ENCODE data around the gene TP53I13. TPM values are rescaled to one million over a fixed set of nuclear protein-coding genes. Genes with fewer than 3 reads are reported as not detected.

The TP53I13 gene
- polyA plus RNA-seq, 2 of the 4 experiments (the other 2 are of a cell fraction): 27.5 to 57.8 TPM

- WGBS (ENCODE audit: missing lambda C conversion rate): 90% methylated on average over 3 of the region's 3 CpGs
- DNase-seq (ENCODE audit: low read depth in 1 of 2, low spot score in 1 of 2) (no peak), FAIRE-seq (no peak), ATAC-seq (no peak)
- Histone ChIP-seq H3K4me3 (no peak overlapping the region), H3K9me3 (no peaks in the 10 kb centered on the region), H3K4me1 (peaks cover 7% of the 10 kb centered on the region), H3K4me2 (no peak overlapping the region), H3K27ac (no peak overlapping the region)
- ChIA-PET POLR2A (no interaction called here), CTCF (interaction anchor here (0.6 to 3.4 kb wide), 4 partner anchors 12 to 154 kb away, joined by 4 to 35 read pairs (median 18); no protein-coding TSS in a partner anchor)
- TF ChIP-seq MAFK (IDR thresholded peaks at IDR 0.05; ENCODE audit: partially characterized antibody) (peak; percentile 84), ZSCAN20 (CRISPR knock-in tag; IDR thresholded peaks at IDR 0.05) (no peak)
Measured at GRCh38 chr17:29524692-29525091, 43.8 kb upstream of the TP53I13 start.

- Histone ChIP-seq H3K4me1 (peaks cover 7% of the 10 kb centered on the region), H3K27ac (no peak overlapping the region; a peak in 1 of 6 replicates), H3K4me2 (peak overlapping the region; percentile 23; the same call in 1 of the 3 replicates), H3K9me3 (no peaks in the 10 kb centered on the region), H3K4me3 (no peak overlapping the region)
- FAIRE-seq: no peak
- POLR2A ChIA-PET: no interaction called here
- peak in 1 of 2 experiments; percentile 72; a peak in 3 of 6 replicates for ATAC-seq
- TF ChIP-seq KDM5A (IDR thresholded peaks at IDR 0.05): no peak
- no peak for TF ChIP-seq CTCF (IDR thresholded peaks at IDR 0.05)
- TF ChIP-seq BCL3 (IDR thresholded peaks at IDR 0.05): no peak
- TF ChIP-seq CEBPB (IDR thresholded peaks at IDR 0.05): peak; percentile 64 to 90
- TF ChIP-seq FOXS1 (CRISPR knock-in tag; IDR thresholded peaks at IDR 0.05): no peak
- TF ChIP-seq CHD2 (IDR thresholded peaks at IDR 0.05; ENCODE audit: low read length, partially characterized antibody): no peak
- no peak for TF ChIP-seq ESRRA (IDR thresholded peaks at IDR 0.05; ENCODE audit: borderline replicate concordance, low read length)
- no peak for TF ChIP-seq ZNF302 (CRISPR knock-in tag; IDR thresholded peaks at IDR 0.05)
- no peak for TF ChIP-seq RFX5 (IDR thresholded peaks at IDR 0.05)
- CTCF ChIA-PET: interaction anchor here (0.6 to 2.9 kb wide), 3 partner anchors 10 to 1230 kb away, joined by 3 to 19 read pairs (median 11); no protein-coding TSS in a partner anchor
- WGBS (ENCODE audit: missing lambda C conversion rate): 73% methylated on average over 3 of the region's 3 CpGs
- peak in 1 of 2 experiments; percentile 52 for DNase-seq (ENCODE audit: low read depth in 1 of 2, low spot score in 1 of 2)
Measured at GRCh38 chr17:29526322-29526721, 42.2 kb upstream of the TP53I13 start.

GRCh38 chr17:29533976-29534375, 34.5 kb upstream of the TP53I13 start:
- no peak overlapping the region for H3K4me2 ChIP-seq
- H3K4me3 ChIP-seq: no peak overlapping the region
- FAIRE-seq (no peak), DNase-seq (ENCODE audit: low read depth in 1 of 2, low spot score in 1 of 2) (no peak), ATAC-seq (no peak)
- TF ChIP-seq HMGXB4 (CRISPR knock-in tag; IDR thresholded peaks at IDR 0.05; ENCODE audit: borderline replicate concordance): no peak
- TF ChIP-seq E2F6 (IDR thresholded peaks at IDR 0.05; ENCODE audit: borderline replicate concordance, low read depth): no peak
- no peaks in the 10 kb centered on the region for H3K9me3 ChIP-seq
- ChIA-PET CTCF (interaction anchor here (0.7 to 7.7 kb wide), 11 partner anchors 9 to 410 kb away, joined by 3 to 137 read pairs (median 5); partner anchors contain the start of gene ABHD15), POLR2A (no interaction called here)
- 92% methylated on average over 8 of the region's 8 CpGs for WGBS (ENCODE audit: missing lambda C conversion rate)
- H3K4me1 ChIP-seq: no peaks in the 10 kb centered on the region
- no peak overlapping the region for H3K27ac ChIP-seq

- Histone ChIP-seq H3K4me1 (peaks cover 19% of the 10 kb centered on the region), H3K27ac (no peak overlapping the region), H3K4me3 (no peak overlapping the region), H3K9me3 (no peaks in the 10 kb centered on the region), H3K4me2 (no peak overlapping the region)
- ATAC-seq: no peak
- CTCF ChIA-PET: interaction anchor here (0.7 to 3.1 kb wide), 4 partner anchors 23 to 292 kb away, joined by 4 to 13 read pairs (median 8); partner anchors contain the start of gene ABHD15
- no peak for DNase-seq (ENCODE audit: low read depth in 1 of 2, low spot score in 1 of 2)
- TF ChIP-seq HES2 (IDR thresholded peaks at IDR 0.05): no peak
- TF ChIP-seq MAZ (IDR thresholded peaks at IDR 0.05; ENCODE audit: borderline replicate concordance, low read depth, low read length): no peak
- no peak for TF ChIP-seq KDM5A (IDR thresholded peaks at IDR 0.05)
- no peak for TF ChIP-seq CBX8 (IDR thresholded peaks at IDR 0.05)
- TF ChIP-seq FOSL2 (IDR thresholded peaks at IDR 0.05): no peak
- no peak for TF ChIP-seq FOSL2 (CRISPR knock-in tag; IDR thresholded peaks at IDR 0.05)
- TF ChIP-seq MAFK (IDR thresholded peaks at IDR 0.05; ENCODE audit: partially characterized antibody): no peak
- TF ChIP-seq MYC (IDR thresholded peaks at IDR 0.05; ENCODE audit: borderline replicate concordance, low read length): no peak
- no peak for TF ChIP-seq PHF8 (IDR thresholded peaks at IDR 0.05; ENCODE audit: borderline replicate concordance, low read depth)
- no peak for TF ChIP-seq NR3C1 (IDR thresholded peaks at IDR 0.05)
- TF ChIP-seq CEBPB (IDR thresholded peaks at IDR 0.05): no peak
- TF ChIP-seq ATOH8 (CRISPR knock-in tag; IDR thresholded peaks at IDR 0.05; ENCODE audit: low read depth): no peak
- peak; percentile 28 for FAIRE-seq
- WGBS (ENCODE audit: missing lambda C conversion rate): 94% methylated on average over 4 of the region's 4 CpGs
- POLR2A ChIA-PET: no interaction called here
Measured at GRCh38 chr17:29544066-29544465, 24.4 kb upstream of the TP53I13 start.

All from A549 (cell line).